Adrenal gland (tissue), 5 donors: ENCODE data around the gene NEU2.

ENCODE experiments used
- POLR2A ChIP-seq, 2 donors: fragments of 450-650 bp; IDR thresholded peaks; one replicate each; pipeline ENCODE4 v1.6.1; 2017; ENCODE audit warnings: antibody characterized with exemption in 2 of 2, mild to moderate bottlenecking in 2 of 2, moderate library complexity in 1 of 2
- TF ChIP-seq, protein P1 (sequence below), 6 experiments: fragments of 450-650 bp in 4 of 6; fragments of 200-600 bp in 2 of 6; sonication (generic) in 1 of 6; IDR thresholded peaks; 1 replicate in 5 of 6; 2 replicates in 1 of 6; pipeline versions ENCODE4 v1.5.1 to v1.8.0; 2016 to 2021; ENCODE audit warnings: antibody characterized with exemption in 6 of 6, mild to moderate bottlenecking in 2 of 6, moderate library complexity in 1 of 6
- donor health status: DM: no; HTN: no; CAD: no.

DNA sequence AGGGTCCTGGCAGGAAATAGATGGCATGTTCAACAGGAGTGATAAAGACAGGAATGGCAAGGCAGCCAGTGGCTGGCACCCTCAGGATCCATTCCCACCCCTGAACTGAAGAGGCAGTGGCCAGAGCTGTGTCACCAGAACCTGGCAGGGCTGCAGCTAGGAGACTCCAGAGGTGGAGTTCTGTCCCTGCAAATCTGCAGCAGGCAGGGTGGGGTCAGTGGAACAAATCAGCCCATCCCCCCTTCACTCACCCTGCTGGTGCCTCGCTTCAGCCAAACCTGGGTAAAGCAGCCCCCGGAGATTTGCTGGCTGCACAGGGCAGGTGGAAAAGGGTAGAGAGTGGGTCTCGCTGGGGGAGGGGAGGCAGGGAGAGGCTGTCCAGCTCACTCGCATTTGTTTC lies 40.4 kb downstream of the NEU2 start:
- TF ChIP-seq, protein P1, sequence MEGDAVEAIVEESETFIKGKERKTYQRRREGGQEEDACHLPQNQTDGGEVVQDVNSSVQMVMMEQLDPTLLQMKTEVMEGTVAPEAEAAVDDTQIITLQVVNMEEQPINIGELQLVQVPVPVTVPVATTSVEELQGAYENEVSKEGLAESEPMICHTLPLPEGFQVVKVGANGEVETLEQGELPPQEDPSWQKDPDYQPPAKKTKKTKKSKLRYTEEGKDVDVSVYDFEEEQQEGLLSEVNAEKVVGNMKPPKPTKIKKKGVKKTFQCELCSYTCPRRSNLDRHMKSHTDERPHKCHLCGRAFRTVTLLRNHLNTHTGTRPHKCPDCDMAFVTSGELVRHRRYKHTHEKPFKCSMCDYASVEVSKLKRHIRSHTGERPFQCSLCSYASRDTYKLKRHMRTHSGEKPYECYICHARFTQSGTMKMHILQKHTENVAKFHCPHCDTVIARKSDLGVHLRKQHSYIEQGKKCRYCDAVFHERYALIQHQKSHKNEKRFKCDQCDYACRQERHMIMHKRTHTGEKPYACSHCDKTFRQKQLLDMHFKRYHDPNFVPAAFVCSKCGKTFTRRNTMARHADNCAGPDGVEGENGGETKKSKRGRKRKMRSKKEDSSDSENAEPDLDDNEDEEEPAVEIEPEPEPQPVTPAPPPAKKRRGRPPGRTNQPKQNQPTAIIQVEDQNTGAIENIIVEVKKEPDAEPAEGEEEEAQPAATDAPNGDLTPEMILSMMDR (IDR thresholded peaks at IDR 0.05): no peak
- no peak for TF ChIP-seq POLR2A (IDR thresholded peaks at IDR 0.05)
